ENCODE results near the gene CSNK1G2.

The CSNK1G2 gene

GRCh38 chr19:1918975-1919374, 22.0 kb upstream of the CSNK1G2 start:
- DNase-seq (ENCODE audit: low spot score) (no peak), FAIRE-seq (no peak)

DNA sequence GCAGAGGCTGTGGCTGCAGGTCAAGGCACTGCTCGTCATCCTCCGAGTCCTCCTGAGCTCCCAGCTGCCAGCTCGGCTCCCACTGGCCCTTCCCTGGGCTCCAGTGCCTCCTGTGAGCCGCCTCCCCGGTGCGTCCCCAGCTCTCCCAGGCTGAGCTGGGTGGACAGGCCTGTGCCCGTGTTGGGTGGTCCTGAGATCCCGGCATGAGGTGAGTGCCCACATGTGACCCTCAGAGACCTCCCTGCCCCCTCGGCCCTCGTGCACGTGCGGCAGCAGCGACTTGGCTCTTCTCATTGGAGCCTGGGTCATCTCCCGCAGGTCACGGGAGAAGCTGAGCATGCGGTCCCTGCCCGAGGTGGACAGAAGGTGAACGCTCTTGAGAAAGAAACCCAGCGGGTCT, 20.3 kb upstream of the CSNK1G2 start:
- FAIRE-seq = no peak
- DNase-seq (ENCODE audit: low spot score) = no peak

DNA sequence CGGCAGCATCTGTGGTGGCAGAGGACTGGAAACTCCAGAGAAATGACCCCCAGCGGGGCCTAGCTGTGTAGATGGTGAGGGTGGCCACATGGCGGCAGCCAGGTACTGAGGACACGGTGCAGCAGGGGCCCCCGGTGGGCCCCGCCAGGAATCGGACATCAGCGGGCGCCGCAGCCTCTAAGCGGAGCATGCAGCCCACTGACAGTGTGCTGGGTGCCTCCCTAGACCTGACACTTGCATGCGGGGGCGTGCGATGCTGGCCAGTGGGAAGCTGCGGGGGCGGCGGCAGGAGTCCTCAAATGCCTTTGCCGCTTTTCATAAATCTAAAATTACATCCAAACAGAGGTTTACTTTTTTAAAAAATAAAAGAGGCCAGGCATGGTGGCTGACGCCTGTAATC, 19.6 kb upstream of the CSNK1G2 start:
- FAIRE-seq (no peak), DNase-seq (ENCODE audit: low spot score) (no peak)

GRCh38 chr19:1921825-1922224, 19.1 kb upstream of the CSNK1G2 start:
- DNase-seq (ENCODE audit: low spot score) = no peak
- no peak for FAIRE-seq

DNA sequence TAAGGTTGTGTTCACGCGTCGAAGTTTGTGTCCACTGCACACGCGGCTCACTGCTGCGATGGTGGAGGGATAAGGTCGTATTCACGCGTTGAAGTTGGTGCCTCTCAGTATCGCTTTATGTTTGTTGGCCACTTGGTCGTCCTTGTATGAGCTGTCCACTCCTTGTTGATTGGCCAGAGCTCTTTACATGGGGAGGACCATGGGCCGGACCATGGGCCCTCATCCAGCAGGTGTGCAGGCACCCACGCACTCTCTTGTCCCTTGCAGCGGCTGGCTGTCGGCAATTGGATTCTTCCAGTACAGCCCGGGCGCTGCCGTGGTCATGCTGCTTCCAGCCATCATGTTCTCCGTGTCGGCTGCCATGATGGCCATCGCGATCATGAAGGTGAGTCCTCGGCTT, 18.2 kb upstream of the CSNK1G2 start:
- no peak for DNase-seq (ENCODE audit: low spot score)
- no peak for FAIRE-seq

- no peak for FAIRE-seq
- DNase-seq (ENCODE audit: low spot score) = no peak
Observed at GRCh38 chr19:1923319-1923718, 17.7 kb upstream of the CSNK1G2 start.

- DNase-seq (ENCODE audit: low spot score) = no peak
- no peak for FAIRE-seq
Observed at GRCh38 chr19:1924320-1924961, 16.5 kb upstream of the CSNK1G2 start.

DNA sequence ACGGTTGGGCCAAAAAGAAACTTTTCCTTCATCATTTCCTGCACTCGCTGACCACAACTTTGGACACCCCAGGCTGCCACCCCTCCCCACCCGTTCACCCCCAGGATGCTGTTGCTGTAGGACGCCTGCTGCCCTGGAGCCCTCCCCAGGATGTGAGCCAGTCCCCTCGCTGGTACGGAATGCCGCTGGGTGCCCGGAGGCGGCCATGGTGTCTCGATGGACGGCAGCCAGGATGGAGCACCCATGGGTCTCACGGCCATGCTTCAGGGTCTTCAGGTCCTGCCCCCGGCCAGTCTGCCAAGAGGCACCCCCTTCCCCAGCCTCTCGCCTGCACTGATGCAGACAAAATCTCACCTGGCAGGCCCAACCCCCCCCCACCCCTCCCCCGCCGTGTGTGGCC, 15.4 kb upstream of the CSNK1G2 start:
- FAIRE-seq (no peak), DNase-seq (ENCODE audit: low spot score) (no peak)

DNA sequence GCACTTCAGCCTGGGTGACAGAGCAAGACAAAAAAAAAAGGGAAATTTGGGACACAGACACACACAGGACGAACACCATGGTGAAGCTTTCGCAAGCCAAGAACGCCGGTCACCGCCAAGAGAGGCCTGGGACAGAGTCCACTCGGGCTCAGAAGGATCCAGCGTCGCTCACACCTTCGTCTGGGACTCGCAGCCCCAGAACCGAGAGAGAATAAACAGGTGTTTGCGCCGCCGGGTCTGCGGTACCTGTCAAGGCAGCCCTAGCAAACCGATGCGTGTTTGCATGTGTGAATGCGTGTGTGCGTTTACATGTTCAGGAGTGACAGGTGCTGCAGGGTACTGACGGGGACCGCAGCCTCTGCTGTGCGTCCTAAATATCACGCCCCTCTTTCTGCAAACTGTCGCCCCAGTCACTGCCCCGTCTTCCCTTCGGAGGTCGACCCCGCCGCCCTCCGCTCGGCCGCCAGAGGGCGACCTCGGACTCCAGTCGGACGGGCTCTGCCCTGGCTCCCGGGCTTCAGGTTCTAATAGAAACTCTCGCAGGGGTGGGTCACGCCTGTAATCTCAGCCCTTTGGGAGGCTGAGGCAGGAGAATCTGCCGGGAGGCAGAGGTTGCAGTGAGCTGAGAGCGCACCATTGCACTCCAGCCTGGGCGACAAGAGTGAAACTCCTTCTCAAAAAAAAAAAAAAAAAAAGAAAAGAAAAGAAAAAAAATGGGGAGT, 11.8 kb upstream of the CSNK1G2 start:
- FAIRE-seq (no peak), DNase-seq (ENCODE audit: low spot score) (peak; percentile 81)

DNA sequence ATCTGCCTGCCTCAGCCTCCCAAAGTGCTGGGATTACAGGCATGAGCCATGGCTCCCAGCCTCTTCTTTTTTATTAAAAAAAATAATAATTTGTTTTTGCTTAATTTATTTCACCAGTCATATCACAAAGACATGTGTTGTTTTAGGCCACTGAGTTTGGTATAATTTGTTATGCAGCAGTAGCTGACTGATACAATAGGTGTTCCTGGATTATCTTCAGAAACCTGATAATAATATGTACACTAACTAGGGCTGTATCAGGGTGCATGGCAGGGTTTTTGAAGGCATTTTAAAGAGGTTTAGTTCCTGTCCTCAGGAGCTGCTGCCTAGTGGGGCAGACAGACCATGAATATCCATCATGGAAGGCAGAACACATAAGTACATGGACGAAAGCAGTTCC, 9.5 kb upstream of the CSNK1G2 start:
- no peak for FAIRE-seq
- DNase-seq (ENCODE audit: low spot score) = no peak

DNA sequence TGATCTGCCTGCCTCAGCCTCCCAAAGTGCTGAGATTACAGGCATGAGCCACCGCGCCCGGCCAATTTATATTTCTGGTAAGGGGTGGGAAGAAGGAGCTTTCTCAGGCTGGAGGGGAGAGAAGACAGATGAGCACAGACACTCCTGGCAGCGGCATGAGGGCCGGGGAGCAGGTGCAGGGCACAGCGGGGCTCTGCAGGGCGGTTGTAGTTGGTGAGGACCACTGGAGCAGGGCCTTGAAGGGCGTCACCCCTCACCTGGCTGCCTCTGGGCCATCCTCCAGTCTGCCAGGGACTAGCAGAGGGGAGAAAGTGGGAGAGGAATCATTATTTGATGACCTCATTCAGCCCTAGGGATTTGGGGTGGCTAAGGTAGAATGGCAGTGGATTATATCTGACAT, 8.6 kb upstream of the CSNK1G2 start:
- FAIRE-seq = no peak
- DNase-seq (ENCODE audit: low spot score) = no peak

DNA sequence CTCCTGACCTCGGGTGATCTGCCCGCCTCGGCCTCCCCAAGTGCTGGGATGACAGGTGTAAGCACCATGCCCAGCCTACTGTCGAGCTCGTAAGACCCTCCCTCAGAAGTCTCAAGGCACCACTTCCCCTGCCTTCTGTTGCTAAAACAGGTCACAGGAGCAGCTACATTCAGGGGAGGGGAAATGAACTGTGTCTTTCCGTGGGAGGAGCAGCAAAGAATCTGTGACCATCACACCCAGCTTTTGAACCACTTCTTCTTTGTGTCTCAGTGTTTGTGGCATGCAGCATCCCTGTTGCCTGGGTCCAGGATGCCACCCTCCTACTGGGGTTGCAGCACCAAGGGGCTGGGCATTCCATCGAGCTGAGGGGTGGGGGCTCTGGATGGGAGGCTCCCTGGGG, 7.7 kb upstream of the CSNK1G2 start:
- no peak for DNase-seq (ENCODE audit: low spot score)
- FAIRE-seq = no peak

- FAIRE-seq = no peak
Observed at GRCh38 chr19:1933942-1934341, 7.0 kb upstream of the CSNK1G2 start.

GRCh38 chr19:1935484-1936208, 5.3 kb upstream of the CSNK1G2 start:
- DNase-seq (ENCODE audit: low spot score) = peak; percentile 16
- FAIRE-seq = no peak

More at GRCh38 chr19:1933942-1934341, 7.0 kb upstream of the CSNK1G2 start:
- DNase-seq (ENCODE audit: low spot score) = no peak

- FAIRE-seq (no peak), DNase-seq (ENCODE audit: low spot score) (no peak)
Observed at GRCh38 chr19:1936430-1936829, 4.5 kb upstream of the CSNK1G2 start.

GRCh38 chr19:1936916-1937610, 3.9 kb upstream of the CSNK1G2 start:
- FAIRE-seq (no peak), DNase-seq (ENCODE audit: low spot score) (no peak)

- FAIRE-seq (no peak), DNase-seq (ENCODE audit: low spot score) (no peak)
Observed at GRCh38 chr19:1938071-1938470, 2.9 kb upstream of the CSNK1G2 start.

GRCh38 chr19:1942078-1942933, 1.3 kb downstream of the CSNK1G2 start:
- DNase-seq (ENCODE audit: low spot score) (peak; percentile 58), FAIRE-seq (no peak)

DNA sequence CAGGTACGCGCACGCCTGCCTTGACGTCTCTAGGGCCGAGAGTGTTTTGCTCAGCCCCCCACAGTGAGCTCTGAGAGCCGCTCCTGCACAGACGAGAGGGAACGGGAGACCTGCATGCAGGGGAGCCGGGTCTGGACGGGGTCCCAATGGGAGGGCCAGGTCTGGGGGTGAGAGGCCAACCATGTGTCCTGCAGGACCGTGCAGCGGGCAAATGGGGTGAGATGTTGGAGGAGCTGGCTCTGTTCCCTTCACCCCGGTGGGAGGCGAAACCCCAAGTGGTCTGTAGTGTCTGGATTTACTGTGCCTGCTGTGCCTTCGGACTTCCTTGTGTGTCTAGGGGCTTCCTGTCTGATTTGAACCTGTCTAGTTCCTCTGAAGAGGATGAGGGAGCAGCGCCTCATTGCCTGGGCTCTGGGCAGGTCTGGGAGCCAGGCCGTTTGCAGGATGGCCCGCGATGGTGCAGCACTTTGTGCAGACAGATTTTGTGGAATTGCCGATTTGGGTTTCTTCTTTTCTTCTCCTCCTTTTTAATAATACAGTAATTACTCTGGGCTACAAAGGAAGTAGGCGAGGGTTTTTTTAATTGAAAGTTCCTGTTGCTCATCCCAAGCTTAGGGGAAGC, 2.1 kb downstream of the CSNK1G2 start:
- DNase-seq (ENCODE audit: low spot score) = no peak
- FAIRE-seq = no peak

DNA sequence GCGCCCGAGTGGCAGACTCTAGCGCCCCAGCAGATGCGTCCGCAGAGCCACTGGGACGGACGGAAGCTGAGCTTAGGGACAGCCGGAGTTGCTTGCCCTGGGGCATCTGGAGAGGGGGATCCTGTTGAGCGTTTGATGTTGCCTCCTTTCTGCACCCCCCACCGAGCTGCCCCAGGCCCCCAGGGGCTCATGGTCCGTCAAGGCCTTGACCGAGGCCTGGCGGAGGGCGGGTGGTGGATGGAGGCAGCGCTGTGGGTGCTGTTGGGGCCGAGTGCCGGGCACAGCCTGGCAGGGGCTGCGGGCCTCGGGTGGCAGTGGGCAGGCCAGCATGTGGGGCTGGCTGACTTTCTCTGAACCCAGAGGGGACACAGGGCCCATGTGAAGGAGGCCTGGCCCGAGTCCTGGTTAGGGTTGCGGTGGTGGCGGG, 2.7 kb downstream of the CSNK1G2 start:
- DNase-seq (ENCODE audit: low spot score) (no peak), FAIRE-seq (no peak)
